ENCODE data around the gene MTIF3. TPM values are rescaled to one million over a fixed set of nuclear protein-coding genes. Genes with fewer than 3 reads are reported as not detected.
"Not testable (repeated sequence)": the region's sequence is repeated elsewhere in the genome, so short reads cannot be mapped to it uniquely, and the experiment has no call there.

The MTIF3 gene
- total RNA-seq, 1 donor from 2014 or later: 55.1 TPM

- no peak for DNase-seq (ENCODE audit: low spot score)
Observed at GRCh38 chr13:27421101-27421871, 29.1 kb downstream of the MTIF3 start.

GRCh38 chr13:27419328-27419727 lies 31.0 kb downstream of the MTIF3 start:
- DNase-seq (ENCODE audit: low spot score): no peak

DNA sequence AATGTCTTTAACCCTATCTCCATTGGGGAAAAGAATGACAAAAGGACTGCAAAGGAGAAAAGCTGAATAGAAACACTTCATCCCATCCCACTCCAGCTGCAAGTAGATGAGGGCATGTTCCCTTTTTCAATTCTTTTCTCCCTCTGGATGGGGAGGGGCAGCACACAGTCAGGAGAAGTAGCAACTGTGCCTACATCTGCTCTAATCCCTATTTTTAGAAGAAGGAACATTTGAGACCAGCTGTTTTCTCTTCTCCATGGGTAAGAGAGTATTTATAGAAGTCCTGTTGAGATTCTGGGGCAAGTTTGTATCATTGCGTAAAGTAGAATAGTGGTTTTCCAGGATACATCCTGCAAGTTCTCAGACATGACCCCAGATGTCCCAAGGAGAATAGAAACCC lies 35.2 kb downstream of the MTIF3 start:
- DNase-seq (ENCODE audit: low spot score): no peak

- DNase-seq (ENCODE audit: low spot score): no peak
Observed at GRCh38 chr13:27411341-27411740, 39.0 kb downstream of the MTIF3 start.

DNA sequence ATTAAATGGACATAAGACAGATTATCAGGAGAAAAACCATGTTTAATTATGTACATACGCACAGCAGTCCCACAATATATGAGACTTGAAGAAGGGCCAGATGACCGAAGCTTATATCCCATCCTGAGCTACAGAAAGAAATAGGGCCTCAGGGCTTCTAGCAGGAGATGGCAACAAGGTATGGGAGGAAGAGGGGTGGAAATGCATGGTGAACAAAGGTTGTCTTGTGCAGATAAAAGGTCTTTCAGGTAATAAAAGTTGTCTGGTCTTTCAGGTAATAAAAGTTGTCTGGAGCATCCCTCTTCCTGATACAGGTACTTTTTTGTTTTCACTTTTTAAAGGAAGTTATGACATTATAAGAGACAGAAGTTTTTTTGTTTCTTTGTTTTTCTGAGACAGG lies 41.4 kb downstream of the MTIF3 start:
- no peak for DNase-seq (ENCODE audit: low spot score)

DNA sequence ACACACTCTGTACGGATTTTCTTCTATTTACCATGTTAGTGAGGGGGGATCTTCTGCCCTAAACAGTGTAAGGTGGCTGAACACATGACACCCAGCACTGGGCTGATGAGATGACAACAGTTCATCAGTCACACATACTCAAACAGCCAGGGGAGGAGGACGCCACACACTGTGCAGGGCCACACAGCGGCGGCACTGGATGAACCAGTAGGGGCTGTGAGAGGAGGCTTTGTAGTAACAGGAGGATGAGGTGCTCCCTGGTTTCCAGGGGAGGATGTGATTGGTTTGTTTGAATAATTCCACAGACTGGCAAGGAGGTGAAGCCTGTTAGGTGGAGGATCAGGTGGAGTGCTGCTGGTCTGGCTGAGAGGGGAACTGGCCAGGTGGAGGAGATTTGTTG lies 42.3 kb downstream of the MTIF3 start:
- no peak for DNase-seq (ENCODE audit: low spot score)

GRCh38 chr13:27406178-27406939 lies 44.0 kb downstream of the MTIF3 start:
- no peak for DNase-seq (ENCODE audit: low spot score)

GRCh38 chr13:27405546-27406134 lies 44.7 kb downstream of the MTIF3 start:
- DNase-seq (ENCODE audit: low spot score): no peak

- no peak for DNase-seq (ENCODE audit: low spot score)
Observed at GRCh38 chr13:27404680-27405079, 45.7 kb downstream of the MTIF3 start.

DNA sequence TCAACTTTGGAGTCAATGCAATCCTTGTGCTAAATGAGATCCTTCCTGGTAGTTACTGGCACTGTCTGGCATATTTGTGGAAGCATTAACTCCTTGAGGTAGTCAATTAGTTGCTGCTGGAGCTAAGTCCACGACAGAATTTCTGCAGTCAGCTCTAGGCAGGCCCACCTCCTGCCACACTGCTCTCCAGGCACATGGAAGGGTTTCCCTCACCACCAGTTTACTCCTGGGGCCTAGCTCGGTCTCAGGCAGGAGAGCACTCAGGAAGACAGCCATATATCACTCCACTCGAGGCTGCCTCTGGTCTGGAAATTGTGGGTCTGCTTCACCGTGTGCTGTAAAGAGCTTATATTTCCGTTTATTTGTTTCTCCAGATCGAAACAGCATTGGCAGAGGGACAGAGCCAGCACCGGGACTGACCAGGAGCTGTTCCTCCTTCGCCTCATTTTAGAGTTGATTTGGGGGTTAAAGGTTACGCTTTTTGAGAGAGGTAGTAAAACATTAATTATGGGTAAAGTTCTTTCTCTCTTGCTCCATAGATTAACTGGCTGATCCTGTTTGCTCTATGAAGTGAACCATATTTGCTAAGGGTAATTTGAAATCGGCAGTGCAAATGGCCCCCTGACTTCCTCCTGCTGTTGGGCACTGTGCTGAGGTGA lies 46.5 kb downstream of the MTIF3 start:
- DNase-seq (ENCODE audit: low spot score): no peak

DNA sequence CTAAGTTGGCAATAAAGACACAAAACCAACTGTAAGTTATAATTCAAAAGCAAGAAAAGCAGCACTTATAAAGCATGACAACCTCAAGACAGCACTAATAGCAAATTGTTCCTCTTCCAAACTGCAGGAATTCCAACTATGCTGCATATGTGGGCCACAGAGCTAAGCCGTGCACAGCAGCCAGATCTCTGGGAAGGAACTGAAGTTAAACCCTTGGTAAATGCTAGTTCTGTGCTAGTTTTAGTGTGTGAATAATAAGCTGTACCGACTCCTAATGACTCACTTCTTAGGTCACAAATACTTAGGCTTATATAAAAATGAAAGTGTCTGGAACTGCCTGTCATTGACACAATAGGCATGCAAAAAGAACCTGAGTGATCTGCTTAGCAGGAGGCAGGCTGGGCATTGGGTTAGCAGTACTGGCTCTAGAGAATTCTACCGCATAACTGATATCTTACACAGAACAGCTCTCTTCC lies 47.1 kb downstream of the MTIF3 start:
- DNase-seq (ENCODE audit: low spot score): no peak

DNA sequence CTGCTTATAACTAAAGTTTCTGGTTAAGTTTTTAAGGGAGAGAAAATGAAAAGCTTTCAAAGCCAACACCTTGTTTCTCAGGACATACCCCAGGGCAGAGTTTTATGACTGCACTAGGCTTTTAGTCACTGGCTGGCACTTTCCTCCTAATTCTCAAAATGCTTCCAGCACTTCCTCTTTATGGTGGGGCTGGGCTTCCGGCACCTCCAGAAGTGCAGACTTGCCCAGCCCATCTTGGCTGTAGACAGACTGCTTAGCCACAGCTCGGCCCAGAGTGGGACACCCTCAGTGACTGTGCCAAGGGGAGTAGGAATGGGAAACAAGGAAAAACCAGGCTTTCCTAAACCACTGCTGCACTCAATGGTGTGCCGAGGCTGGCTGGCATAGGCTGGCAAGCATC lies 49.2 kb downstream of the MTIF3 start:
- no peak for DNase-seq (ENCODE audit: low spot score)

GRCh38 chr13:27400405-27400804 lies 50.0 kb downstream of the MTIF3 start:
- DNase-seq (ENCODE audit: low spot score): not testable (repeated sequence)

DNA sequence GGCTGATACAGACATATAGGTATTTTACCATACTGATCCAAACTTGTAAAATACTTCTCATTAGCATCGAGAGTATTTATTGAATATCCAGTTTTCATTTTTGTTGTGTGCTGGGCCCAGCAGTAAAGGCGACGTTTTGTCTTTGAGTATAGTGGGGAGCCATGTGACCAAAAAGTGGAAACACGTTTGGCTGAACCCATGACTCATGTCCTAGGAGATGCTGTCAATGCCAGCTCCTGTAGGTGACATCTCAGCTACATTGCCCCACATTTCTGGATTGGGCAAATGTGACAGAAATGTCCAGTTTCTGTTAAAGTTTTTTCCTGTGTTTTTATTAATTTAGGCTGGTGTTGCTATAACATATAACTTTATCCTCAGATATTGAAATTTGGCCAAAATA lies 52.0 kb downstream of the MTIF3 start:
- no peak for DNase-seq (ENCODE audit: low spot score)

DNA sequence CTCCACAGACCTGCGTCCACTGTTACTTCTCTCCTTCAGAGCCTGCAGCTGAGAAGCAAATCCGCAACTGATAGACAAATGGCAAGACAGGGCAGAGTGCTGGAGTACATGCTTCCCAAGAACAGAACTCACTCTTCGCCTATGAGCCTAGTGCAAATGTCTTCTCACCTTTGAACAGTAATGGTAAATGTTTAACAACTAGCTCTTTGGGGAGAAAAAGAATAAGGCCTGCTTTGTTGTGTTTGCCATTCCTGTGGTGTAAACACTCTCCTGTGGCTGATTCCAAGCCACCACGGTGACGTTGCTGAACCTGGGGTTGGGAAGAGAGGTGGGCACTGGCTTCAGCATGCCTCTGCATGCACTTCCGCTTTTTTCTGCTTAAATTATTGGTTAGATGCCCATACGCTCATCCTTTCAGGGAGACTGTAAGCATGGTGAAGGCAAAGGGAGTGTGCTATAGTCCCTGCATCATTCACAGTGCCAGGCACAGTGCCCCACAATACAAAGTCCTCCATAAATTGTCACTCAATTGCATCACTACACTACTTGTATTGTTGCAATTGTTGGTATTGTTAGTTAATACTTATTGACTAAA lies 54.0 kb downstream of the MTIF3 start:
- DNase-seq (ENCODE audit: low spot score): no peak

DNA sequence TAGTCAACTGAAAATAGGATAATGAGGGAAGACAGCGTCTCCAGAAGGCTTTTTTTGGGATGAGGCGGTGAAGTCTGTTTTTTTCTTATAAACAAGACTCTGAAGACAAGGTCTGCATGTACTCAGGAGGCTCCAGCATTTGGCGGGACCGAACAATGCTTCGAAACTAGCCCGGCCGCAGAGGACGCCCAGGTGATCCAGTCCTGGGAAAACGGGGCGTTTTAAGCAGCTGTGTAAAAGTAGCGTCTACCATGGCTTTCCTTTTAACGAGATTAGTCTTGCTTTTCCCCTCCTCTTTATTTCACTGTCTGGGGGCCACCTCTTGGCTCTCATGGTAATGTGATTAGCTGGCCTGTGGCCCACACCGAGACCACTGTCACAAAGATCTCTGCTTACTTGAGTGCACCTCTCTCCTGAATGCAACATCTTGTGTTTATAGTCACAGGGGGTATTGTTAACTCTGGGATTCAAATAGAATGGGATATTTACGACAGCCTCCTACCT lies 55.3 kb downstream of the MTIF3 start:
- no peak for DNase-seq (ENCODE audit: low spot score)

GRCh38 chr13:27393101-27393500 lies 57.3 kb downstream of the MTIF3 start:
- DNase-seq (ENCODE audit: low spot score): no peak

GRCh38 chr13:27391471-27391870 lies 58.9 kb downstream of the MTIF3 start:
- DNase-seq (ENCODE audit: low spot score): no peak

DNA sequence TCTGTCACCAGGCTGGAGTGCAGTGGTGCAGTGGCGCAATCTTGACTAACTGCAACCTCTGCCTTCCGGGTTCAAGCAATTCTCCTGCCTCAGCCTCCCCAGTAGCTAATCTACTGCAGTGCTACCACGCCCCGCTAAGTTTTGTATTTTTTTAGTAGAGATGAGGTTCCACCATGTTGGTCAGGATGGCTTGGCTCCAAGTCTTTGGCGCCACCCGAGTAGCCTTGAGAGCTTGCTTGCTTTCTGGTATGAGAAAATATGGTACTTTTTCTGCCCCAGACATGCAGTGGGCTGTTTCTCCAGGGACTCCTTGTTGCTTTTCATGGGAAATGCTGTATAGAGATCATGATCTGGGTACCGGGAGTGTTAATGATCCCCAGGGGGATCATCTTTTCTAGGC lies 60.5 kb downstream of the MTIF3 start:
- DNase-seq (ENCODE audit: low spot score): no peak

- no peak for DNase-seq (ENCODE audit: low spot score)
Observed at GRCh38 chr13:27388241-27388640, 62.1 kb downstream of the MTIF3 start.

Measured in mesenteric fat pad (tissue), 1 donor.